Gastroesophageal sphincter (tissue), 3 donors: ENCODE results near the gene DCC.

Source experiments
- EP300 ChIP-seq: sonication (generic); formaldehyde crosslinking; IDR thresholded peaks from one replicate; pipeline ENCODE4 v1.6.1; 2017; ENCODE audit warnings: antibody characterized with exemption, mild to moderate bottlenecking
- POLR2AphosphoS5 ChIP-seq: sonication (generic); formaldehyde crosslinking; IDR thresholded peaks from one replicate; pipeline ENCODE4 v1.6.1; 2017; ENCODE audit warnings: antibody characterized with exemption
- TF ChIP-seq, protein P1 (sequence below), 4 experiments: fragments of 200-600 bp in 2 of 4; fragments of 450-650 bp in 2 of 4; sonication (generic) in 1 of 4; IDR thresholded peaks; one replicate each; pipeline ENCODE4 v1.5.1; 2017 to 2019; ENCODE audit warnings: antibody characterized with exemption in 4 of 4, mild to moderate bottlenecking in 2 of 4, moderate library complexity in 2 of 4

DNA sequence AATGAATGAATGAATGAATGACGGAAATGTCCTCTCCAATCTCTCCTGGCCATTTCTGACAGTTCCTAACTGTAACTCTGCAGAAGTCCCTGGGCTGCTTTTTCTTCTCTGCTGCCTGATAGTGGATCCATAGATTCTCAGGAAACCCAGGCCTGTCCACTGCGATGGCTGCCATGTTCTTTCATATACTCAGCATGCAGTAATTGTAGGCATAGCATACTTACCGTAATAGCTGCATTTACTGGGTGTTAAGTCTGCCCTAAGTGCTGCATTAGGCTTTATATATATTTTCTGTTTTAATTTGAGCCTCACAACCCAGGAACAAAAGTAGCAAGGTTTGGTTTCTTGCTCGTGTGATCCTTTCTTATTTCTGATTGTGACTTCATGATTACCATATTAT, 122.9 kb downstream of the DCC start:
- TF ChIP-seq, protein P1, sequence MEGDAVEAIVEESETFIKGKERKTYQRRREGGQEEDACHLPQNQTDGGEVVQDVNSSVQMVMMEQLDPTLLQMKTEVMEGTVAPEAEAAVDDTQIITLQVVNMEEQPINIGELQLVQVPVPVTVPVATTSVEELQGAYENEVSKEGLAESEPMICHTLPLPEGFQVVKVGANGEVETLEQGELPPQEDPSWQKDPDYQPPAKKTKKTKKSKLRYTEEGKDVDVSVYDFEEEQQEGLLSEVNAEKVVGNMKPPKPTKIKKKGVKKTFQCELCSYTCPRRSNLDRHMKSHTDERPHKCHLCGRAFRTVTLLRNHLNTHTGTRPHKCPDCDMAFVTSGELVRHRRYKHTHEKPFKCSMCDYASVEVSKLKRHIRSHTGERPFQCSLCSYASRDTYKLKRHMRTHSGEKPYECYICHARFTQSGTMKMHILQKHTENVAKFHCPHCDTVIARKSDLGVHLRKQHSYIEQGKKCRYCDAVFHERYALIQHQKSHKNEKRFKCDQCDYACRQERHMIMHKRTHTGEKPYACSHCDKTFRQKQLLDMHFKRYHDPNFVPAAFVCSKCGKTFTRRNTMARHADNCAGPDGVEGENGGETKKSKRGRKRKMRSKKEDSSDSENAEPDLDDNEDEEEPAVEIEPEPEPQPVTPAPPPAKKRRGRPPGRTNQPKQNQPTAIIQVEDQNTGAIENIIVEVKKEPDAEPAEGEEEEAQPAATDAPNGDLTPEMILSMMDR (IDR thresholded peaks at IDR 0.05): no peak
- no peak for TF ChIP-seq POLR2AphosphoS5
- TF ChIP-seq EP300: no peak
